ENCODE data around the gene PSMB10.

PSMB10 gene

GRCh38 chr16:67948015-67948414 is 11.4 kb upstream of the PSMB10 start:
- TF ChIP-seq NFRKB (IDR thresholded peaks at IDR 0.05) (no peak), FOXK2 (IDR thresholded peaks at IDR 0.05) (no peak), ZNF384 (IDR thresholded peaks at IDR 0.05) (no peak), TARDBP (IDR thresholded peaks at IDR 0.05) (no peak), PKNOX1 (IDR thresholded peaks at IDR 0.05) (no peak), HDGF (IDR thresholded peaks at IDR 0.05; ENCODE audit: borderline replicate concordance) (no peak), SUZ12 (IDR thresholded peaks at IDR 0.05) (no peak), ELF4 (IDR thresholded peaks at IDR 0.05) (no peak), L3MBTL2 (conservative IDR thresholded peaks at IDR 0.05) (no peak), SP1 (IDR thresholded peaks at IDR 0.05) (no peak), FOXM1 (IDR thresholded peaks at IDR 0.05; ENCODE audit: borderline replicate concordance) (no peak), ARNT (IDR thresholded peaks at IDR 0.05) (no peak), LEF1 (IDR thresholded peaks at IDR 0.05; ENCODE audit: borderline replicate concordance) (no peak), FOXA1 (IDR thresholded peaks at IDR 0.05) (no peak), BHLHE40 (IDR thresholded peaks at IDR 0.05; ENCODE audit: borderline replicate concordance) (no peak)
- POLR2A ChIA-PET = no interaction called here
- CTCF ChIA-PET = no interaction called here

GRCh38 chr16:67946966-67947558 is 10.4 kb upstream of the PSMB10 start:
- TF ChIP-seq BHLHE40 (IDR thresholded peaks at IDR 0.05; ENCODE audit: borderline replicate concordance) (no peak), LEF1 (IDR thresholded peaks at IDR 0.05; ENCODE audit: borderline replicate concordance) (no peak), FOXA1 (IDR thresholded peaks at IDR 0.05) (no peak), ARNT (IDR thresholded peaks at IDR 0.05) (no peak), L3MBTL2 (conservative IDR thresholded peaks at IDR 0.05) (no peak), FOXM1 (IDR thresholded peaks at IDR 0.05; ENCODE audit: borderline replicate concordance) (no peak), ELF4 (IDR thresholded peaks at IDR 0.05) (no peak), SUZ12 (IDR thresholded peaks at IDR 0.05) (no peak)
- ChIA-PET POLR2A (interaction anchor here (0.5 to 0.8 kb wide), 2 partner anchors 16 to 90 kb away, joined by 3 to 4 read pairs; partner anchors contain the start of gene CTRL), CTCF (interaction anchor here (0.5 kb wide), 1 partner anchor 130 kb away, joined by 5 read pairs; no protein-coding TSS in a partner anchor)
- no peak for DNase-seq (ENCODE audit: extremely low spot score)

More at GRCh38 chr16:67948015-67948414, 11.4 kb upstream of the PSMB10 start:
- no peak for DNase-seq (ENCODE audit: extremely low spot score)

- ChIA-PET POLR2A (interaction anchor here (0.8 to 1.1 kb wide), 2 partner anchors 8 to 15 kb away, joined by 3 read pairs; partner anchors contain the start of gene CTRL), CTCF (no interaction called here)
- no peak for DNase-seq (ENCODE audit: extremely low spot score)
- TF ChIP-seq BHLHE40 (IDR thresholded peaks at IDR 0.05; ENCODE audit: borderline replicate concordance) = no peak
- TF ChIP-seq SP1 (IDR thresholded peaks at IDR 0.05) = no peak
- no peak for TF ChIP-seq LEF1 (IDR thresholded peaks at IDR 0.05; ENCODE audit: borderline replicate concordance)
- TF ChIP-seq L3MBTL2 (conservative IDR thresholded peaks at IDR 0.05) = no peak
- no peak for TF ChIP-seq FOXK2 (IDR thresholded peaks at IDR 0.05)
- no peak for TF ChIP-seq NFRKB (IDR thresholded peaks at IDR 0.05)
- no peak for TF ChIP-seq PKNOX1 (IDR thresholded peaks at IDR 0.05)
- no peak for TF ChIP-seq ARNT (IDR thresholded peaks at IDR 0.05)
Measured at GRCh38 chr16:67946128-67946569, 9.5 kb upstream of the PSMB10 start.

- TF ChIP-seq SUZ12 (IDR thresholded peaks at IDR 0.05) (no peak), HDGF (IDR thresholded peaks at IDR 0.05; ENCODE audit: borderline replicate concordance) (no peak), LEF1 (IDR thresholded peaks at IDR 0.05; ENCODE audit: borderline replicate concordance) (no peak), BHLHE40 (IDR thresholded peaks at IDR 0.05; ENCODE audit: borderline replicate concordance) (no peak), FOXK2 (IDR thresholded peaks at IDR 0.05) (no peak), SP1 (IDR thresholded peaks at IDR 0.05) (no peak), ZNF384 (IDR thresholded peaks at IDR 0.05) (no peak), TARDBP (IDR thresholded peaks at IDR 0.05) (no peak), FOXM1 (IDR thresholded peaks at IDR 0.05; ENCODE audit: borderline replicate concordance) (no peak), FOXA1 (IDR thresholded peaks at IDR 0.05) (no peak), CTBP1 (IDR thresholded peaks at IDR 0.05; ENCODE audit: borderline replicate concordance) (no peak), NFRKB (IDR thresholded peaks at IDR 0.05) (no peak)
- ChIA-PET POLR2A (interaction anchor here (1.1 kb wide), 1 partner anchor 9 kb away, joined by 3 read pairs; no protein-coding TSS in a partner anchor), CTCF (no interaction called here)
- no peak for DNase-seq (ENCODE audit: extremely low spot score)
Measured at GRCh38 chr16:67945392-67945933, 8.8 kb upstream of the PSMB10 start.

GRCh38 chr16:67944690-67945391 is 8.2 kb upstream of the PSMB10 start:
- CTCF ChIA-PET = no interaction called here
- POLR2A ChIA-PET = interaction anchor here (1.1 to 1.6 kb wide), 2 partner anchors 9 kb away, joined by 3 to 10 read pairs; no protein-coding TSS in a partner anchor
- no peak for DNase-seq (ENCODE audit: extremely low spot score)
- TF ChIP-seq PKNOX1 (IDR thresholded peaks at IDR 0.05) (no peak), FOXM1 (IDR thresholded peaks at IDR 0.05; ENCODE audit: borderline replicate concordance) (no peak), L3MBTL2 (conservative IDR thresholded peaks at IDR 0.05) (no peak), ELF4 (IDR thresholded peaks at IDR 0.05) (no peak), TARDBP (IDR thresholded peaks at IDR 0.05) (no peak), FOXA1 (IDR thresholded peaks at IDR 0.05) (no peak), CTBP1 (IDR thresholded peaks at IDR 0.05; ENCODE audit: borderline replicate concordance) (no peak), SUZ12 (IDR thresholded peaks at IDR 0.05) (no peak), FOXK2 (IDR thresholded peaks at IDR 0.05) (no peak), SP1 (IDR thresholded peaks at IDR 0.05) (no peak)
